GM21423 (cell line): ENCODE data around the gene GTSE1.
"Not testable (repeated sequence)": the region's sequence is repeated elsewhere in the genome, so short reads cannot be mapped to it uniquely, and the experiment has no call there.

Source experiments
- ATAC-seq: cut with Tn5 transposase; IDR thresholded peaks from one replicate; pipeline ENCODE4 v1.9.1; 2021; ENCODE audit warnings: mild to moderate bottlenecking, moderate library complexity; ENCODE audit not compliant: unreplicated experiment

GTSE1 gene

GRCh38 chr22:46296257-46297150 is at the start of gene GTSE1:
Gene GTSE1, plus strand, starts transcription at chr22:46296870. Its CDS starts 531 bp downstream, at chr22:46297401.
- ATAC-seq, result peak; percentile 91

GRCh38 chr22:46247443-46247975 is 49.2 kb upstream of the GTSE1 start:
- no peak for ATAC-seq

- ATAC-seq, result peak; percentile 83
These were observed 46.5 kb upstream of the GTSE1 start, which contains the start of gene CDPF1 for GRCh38 chr22:46250035-46250782. Gene CDPF1, minus strand, starts transcription at chr22:46250293. Its CDS starts 2,009 bp downstream, at chr22:46248284.

- peak; percentile 4 for ATAC-seq
These were observed 45.9 kb upstream of the GTSE1 start for GRCh38 chr22:46250783-46251125.

- ATAC-seq, result no peak
These were observed 45.4 kb upstream of the GTSE1 start for GRCh38 chr22:46251266-46251665.

- ATAC-seq, result no peak
These were observed 44.8 kb upstream of the GTSE1 start for GRCh38 chr22:46251816-46252380.

- no peak for ATAC-seq
These were observed 40.2 kb upstream of the GTSE1 start for GRCh38 chr22:46256358-46256958.

GRCh38 chr22:46259374-46259773 is 37.3 kb upstream of the GTSE1 start:
- ATAC-seq, result no peak

GRCh38 chr22:46260038-46260437 is 36.6 kb upstream of the GTSE1 start:
- no peak for ATAC-seq

- ATAC-seq, result no peak
These were observed 34.0 kb upstream of the GTSE1 start for GRCh38 chr22:46262449-46263215.

- no peak for ATAC-seq
These were observed 33.5 kb upstream of the GTSE1 start, which contains the start of gene PKDREJ for GRCh38 chr22:46263216-46263590. Gene PKDREJ, minus strand, starts transcription at chr22:46263343. Its CDS starts 21 bp downstream, at chr22:46263322.

- ATAC-seq, result not testable (repeated sequence)
These were observed 32.1 kb upstream of the GTSE1 start for GRCh38 chr22:46264520-46264919.

- not testable (repeated sequence) for ATAC-seq
These were observed 31.0 kb upstream of the GTSE1 start for GRCh38 chr22:46265627-46266026.

GRCh38 chr22:46267431-46268279 is 29.0 kb upstream of the GTSE1 start, which contains the start of gene TTC38:
Gene TTC38, plus strand, starts transcription at chr22:46268008. Its CDS starts 32 bp downstream, at chr22:46268040.
- no peak for ATAC-seq

GRCh38 chr22:46269564-46269963 is 27.1 kb upstream of the GTSE1 start:
- ATAC-seq, result no peak

- ATAC-seq, result no peak
These were observed 24.5 kb upstream of the GTSE1 start for GRCh38 chr22:46272196-46272595.

- no peak for ATAC-seq
These were observed 23.8 kb upstream of the GTSE1 start for GRCh38 chr22:46272762-46273431.

- no peak for ATAC-seq
These were observed 23.1 kb upstream of the GTSE1 start for GRCh38 chr22:46273432-46274148.
